ENCODE measurements around the gene CUL4A.
"Not testable (repeated sequence)": the region's sequence is repeated elsewhere in the genome, so short reads cannot be mapped to it uniquely, and the experiment has no call there.

The CUL4A gene

DNA sequence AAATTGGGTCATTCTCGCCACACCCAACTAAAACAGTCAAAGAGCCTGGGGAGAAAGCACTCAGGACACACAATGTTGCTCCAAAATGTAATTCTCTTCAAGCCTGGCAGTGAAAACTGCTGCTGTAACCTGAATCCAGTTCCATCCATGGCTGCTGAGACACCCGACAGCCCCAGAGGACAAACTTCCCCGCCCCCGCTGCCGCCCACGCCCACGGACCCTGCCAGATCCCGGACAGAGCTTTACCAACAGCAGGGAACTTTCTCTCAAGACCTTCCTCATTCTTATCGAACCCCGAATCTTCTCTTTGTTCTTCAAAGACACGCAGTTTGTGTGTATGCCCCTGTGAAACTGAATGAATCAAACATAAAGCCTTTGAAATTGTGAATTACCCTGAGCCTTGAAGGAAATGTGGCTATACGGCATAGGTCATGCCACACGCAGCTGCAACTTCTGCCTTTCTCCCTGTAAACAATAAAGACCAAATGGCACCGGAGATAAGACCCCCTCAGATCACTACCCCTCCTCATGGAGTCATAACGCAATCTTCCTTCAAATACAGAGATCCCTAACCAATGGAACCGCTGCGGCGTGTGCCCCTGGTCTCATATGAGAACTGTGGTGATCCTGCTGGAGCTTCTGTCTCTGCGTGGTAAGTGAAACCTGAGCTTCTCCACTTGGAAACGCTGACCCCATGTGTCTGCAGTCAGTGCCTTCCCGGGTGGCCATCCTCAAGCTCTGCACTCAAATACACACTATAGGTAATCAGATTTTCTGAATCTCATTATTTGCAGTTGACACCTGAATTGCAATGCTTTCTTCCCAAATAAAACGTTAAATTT is 82.8 kb downstream of the CUL4A start:
- no peak for DNase-seq (ENCODE audit: low read depth)

GRCh38 chr13:113293686-113294085 is 84.3 kb downstream of the CUL4A start:
- DNase-seq (ENCODE audit: low read depth), result no peak

DNA sequence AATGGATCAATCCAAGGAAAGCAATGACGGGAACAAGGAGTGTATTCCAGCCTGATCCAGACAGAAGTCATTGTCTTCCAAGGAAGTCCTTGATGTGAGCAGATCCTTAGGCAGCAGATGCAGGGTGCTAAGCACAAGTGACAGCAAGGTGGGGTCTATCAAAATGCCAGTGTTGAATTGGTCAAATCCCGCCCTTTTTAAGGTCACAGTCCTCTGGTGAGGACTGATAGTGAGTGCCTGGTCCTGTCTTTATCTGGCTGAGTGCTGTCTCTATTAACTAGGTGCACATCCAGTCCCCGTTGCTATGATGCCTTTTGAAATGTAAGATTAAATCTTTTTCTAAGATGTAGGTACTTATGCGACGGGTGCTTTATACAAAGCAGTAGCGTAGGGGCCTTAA is 86.4 kb downstream of the CUL4A start:
- DNase-seq (ENCODE audit: low read depth), result no peak

DNA sequence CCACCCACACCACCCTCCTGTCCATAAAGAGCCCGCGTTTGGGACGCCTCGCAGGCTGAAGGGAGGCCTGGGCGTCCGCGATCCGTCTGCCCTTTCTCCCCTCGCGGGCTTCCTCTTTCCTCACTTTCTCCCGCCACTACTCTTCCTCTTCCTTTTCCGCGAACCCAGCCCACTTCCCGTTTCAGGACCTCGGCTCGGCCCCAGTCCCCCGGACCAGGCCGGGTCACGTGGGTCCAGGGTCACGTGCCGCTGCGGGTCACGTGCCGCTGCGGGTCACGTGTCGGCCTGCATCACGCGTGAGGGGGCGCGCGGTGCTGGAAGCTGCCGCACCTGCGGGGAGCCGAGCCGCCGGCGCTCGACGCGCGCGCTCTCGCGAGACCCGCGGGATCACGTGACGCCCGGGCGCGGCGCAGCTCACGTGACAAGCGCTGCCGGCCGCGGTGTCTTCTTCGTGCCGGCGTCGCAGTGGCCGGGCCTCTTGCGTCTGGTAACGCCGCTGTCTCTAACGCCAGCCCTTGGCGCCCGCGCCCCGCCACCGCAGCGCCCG is 87.5 kb downstream of the CUL4A start, which contains the start of gene LAMP1:
TSS of gene LAMP1 (plus strand) at position 417 of the 547 bp plus-strand sequence. CDS start 196 bp downstream, outside the sequence.
- DNase-seq (ENCODE audit: low read depth), result peak; percentile 94

DNA sequence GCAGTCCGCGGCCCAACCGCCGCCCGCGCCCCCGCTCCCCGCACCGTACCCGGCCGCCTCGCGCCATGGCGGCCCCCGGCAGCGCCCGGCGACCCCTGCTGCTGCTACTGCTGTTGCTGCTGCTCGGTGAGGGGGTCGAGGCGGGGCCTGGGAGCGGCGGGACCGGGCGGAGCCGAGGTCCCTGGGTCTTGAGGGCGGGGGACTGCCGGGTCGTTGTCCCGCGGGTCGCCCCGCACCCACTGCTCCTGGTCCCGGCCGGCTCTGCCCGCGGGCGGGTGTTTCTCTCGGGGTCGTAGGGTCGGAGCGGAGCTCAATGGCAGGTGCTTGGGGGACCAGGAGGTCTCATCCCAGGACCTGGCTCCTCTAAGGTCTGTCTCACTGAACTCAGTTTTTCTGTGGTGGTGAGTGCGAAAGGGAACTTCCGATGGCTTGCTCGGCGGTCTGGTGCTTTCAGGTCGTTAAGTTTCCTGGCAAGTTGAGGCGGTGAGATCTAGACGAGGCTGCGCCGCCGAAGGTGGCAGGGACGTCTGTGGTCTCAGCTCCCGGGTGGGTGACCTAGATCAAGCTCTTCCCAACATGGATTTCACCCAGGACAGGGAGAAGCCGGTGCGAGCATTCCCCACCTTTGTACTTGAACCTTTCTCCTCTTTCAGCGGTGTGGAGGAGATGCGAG is 88.1 kb downstream of the CUL4A start:
- peak; percentile 26 for DNase-seq (ENCODE audit: low read depth)

- no peak for DNase-seq (ENCODE audit: low read depth)
Measured at GRCh38 chr13:113298043-113298945, 88.9 kb downstream of the CUL4A start.

DNA sequence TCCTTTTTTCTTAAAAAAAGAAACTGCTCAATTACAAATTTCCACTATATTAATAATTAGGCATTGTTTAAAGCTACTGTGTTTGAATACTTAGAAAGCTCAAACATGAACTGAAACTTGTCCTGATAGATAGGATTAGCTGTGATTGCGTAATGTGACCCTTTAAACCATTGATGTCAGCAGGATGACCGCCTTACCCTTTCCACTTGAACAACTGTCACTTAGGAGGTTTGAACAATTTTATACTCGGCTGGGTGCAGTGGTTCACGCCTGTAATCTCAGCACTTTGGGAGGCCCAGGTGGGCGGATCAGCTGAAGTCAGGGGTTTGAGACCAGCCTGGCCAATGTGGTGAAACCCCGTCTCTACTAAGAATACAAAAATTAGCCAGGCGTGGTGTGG is 90.5 kb downstream of the CUL4A start:
- no peak for DNase-seq (ENCODE audit: low read depth)

- DNase-seq (ENCODE audit: low read depth), result no peak
Measured at GRCh38 chr13:113302986-113303385, 93.6 kb downstream of the CUL4A start.

GRCh38 chr13:113304121-113304520 is 94.7 kb downstream of the CUL4A start:
- no peak for DNase-seq (ENCODE audit: low read depth)

- no peak for DNase-seq (ENCODE audit: low read depth)
Measured at GRCh38 chr13:113305208-113305607, 95.8 kb downstream of the CUL4A start.

DNA sequence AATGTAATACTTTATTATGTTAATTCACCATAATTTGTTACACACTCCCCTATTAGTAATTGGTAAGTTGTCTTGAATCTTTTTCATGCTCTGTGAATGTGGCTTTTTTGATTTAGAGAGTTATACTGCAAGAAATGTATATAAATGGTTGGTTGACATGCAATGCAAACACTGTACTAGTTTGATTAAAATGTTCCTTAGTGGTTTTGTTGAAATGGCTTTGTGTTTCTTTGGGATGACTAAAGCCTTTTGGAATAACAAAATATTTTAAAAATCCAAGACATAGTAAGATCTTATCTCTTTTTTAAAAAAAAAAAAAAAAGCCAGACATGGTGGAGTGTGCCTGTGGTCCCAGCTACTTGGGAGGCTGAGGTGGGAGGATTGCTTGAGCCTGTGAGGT is 98.1 kb downstream of the CUL4A start:
- DNase-seq (ENCODE audit: low read depth), result no peak

GRCh38 chr13:113309473-113309872 is 100.1 kb downstream of the CUL4A start:
- no peak for DNase-seq (ENCODE audit: low read depth)

GRCh38 chr13:113314112-113314511 is 104.7 kb downstream of the CUL4A start:
- not testable (repeated sequence) for DNase-seq (ENCODE audit: low read depth)

- DNase-seq (ENCODE audit: low read depth), result not testable (repeated sequence)
Measured at GRCh38 chr13:113314895-113315470, 105.6 kb downstream of the CUL4A start.

- DNase-seq (ENCODE audit: low read depth), result no peak
Measured at GRCh38 chr13:113315992-113316391, 106.6 kb downstream of the CUL4A start.
